Fibroblast of skin of abdomen (primary cell): ENCODE results near the gene CPSF4.
"Not testable (repeated sequence)": the region's sequence is repeated elsewhere in the genome, so short reads cannot be mapped to it uniquely, and the experiment has no call there.

Source experiments
- DNase-seq: peaks from one replicate; pipeline ENCODE4 v3.0.0-alpha.2; 2013

Gene CPSF4

DNA sequence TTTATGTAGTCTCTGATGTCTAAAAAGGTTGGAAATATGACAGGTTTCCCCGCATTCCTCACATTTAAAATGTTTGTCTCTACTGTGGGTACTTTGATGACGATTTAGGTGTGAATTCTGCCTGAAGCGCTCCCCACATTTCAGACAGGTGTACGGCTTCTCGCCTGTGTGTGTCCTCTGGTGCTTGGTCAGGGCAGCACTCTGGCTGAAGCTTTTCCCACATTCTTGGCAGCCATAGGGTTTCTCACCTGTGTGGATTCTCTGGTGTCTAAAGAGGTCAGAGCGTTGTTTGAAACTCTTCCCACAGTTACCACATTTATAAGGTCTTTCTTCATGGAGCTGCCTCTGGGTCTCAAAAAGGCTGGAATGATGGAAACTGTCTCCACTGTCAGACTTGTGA lies 55.1 kb downstream of the CPSF4 start:
- DNase-seq: no peak

DNA sequence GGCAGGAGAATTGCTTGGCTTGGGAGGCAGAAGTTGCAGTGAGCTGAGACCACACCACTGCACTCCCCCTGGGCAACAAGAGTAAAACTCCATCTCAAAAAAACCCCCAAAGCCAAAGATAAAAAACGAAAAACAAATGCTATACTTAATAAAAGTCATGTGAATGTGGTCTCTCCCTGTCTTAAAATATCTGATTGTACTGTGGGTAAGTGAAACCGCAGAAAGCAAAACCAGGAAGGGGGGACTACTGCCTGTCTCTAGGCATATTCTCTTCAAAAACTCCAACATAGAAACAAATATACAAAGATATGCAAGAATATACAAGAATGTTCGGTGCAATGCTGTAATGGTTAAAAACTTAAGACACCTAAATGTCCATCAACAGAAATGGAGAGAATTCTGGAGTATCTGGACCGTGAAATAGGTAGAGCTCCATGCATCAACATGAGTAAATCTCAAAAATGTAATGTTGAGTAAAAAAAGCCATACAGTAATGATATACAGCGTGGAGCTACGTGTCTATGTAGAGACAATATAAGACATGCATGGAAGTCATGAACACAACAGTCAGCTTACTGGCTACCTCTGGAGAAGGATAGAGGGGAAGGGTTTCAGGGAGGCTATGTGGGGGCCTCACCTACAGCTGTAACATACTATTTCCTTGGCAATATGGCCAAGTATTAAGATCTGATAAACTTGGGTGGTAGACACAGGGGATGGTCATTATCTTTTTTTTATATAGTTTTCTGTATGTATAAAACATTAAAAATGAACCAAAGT lies 59.2 kb downstream of the CPSF4 start:
- DNase-seq: no peak

DNA sequence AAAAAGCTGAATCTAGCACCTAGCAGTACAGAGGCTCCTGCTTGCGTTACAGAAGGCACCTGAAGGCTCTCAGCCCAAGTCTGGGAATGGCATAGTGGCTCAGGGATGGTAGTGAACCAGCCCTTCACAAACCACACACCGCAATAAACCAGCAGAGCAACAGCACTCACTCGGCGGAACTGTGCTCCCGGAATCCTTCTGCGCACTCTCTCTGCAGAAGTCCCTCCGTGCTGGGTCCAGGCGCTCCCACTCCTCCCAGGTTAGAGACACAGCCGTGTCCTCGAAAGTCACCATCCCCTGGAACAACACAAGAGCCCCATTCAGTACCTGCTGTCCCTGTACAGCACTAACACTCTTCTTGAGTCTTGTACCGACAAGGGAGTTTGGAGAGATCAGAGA lies 59.8 kb downstream of the CPSF4 start:
- DNase-seq: no peak

DNA sequence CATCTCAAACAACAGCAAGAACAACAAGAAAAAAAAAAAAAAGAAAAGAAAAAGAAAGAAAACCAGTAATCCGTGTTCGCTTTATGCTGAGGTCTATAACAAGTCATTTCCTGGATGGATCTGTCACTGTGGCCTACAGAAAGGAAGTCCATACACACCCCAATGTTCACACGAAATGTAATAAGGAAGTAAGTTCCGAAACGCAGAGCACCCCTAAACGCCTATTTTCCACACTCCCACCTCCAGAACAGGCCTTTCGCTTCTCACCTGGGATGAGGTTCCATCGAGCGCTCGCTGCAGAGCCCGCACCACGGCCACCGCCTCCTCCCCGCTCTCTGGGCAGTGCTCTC lies 60.6 kb downstream of the CPSF4 start:
- no peak for DNase-seq

DNA sequence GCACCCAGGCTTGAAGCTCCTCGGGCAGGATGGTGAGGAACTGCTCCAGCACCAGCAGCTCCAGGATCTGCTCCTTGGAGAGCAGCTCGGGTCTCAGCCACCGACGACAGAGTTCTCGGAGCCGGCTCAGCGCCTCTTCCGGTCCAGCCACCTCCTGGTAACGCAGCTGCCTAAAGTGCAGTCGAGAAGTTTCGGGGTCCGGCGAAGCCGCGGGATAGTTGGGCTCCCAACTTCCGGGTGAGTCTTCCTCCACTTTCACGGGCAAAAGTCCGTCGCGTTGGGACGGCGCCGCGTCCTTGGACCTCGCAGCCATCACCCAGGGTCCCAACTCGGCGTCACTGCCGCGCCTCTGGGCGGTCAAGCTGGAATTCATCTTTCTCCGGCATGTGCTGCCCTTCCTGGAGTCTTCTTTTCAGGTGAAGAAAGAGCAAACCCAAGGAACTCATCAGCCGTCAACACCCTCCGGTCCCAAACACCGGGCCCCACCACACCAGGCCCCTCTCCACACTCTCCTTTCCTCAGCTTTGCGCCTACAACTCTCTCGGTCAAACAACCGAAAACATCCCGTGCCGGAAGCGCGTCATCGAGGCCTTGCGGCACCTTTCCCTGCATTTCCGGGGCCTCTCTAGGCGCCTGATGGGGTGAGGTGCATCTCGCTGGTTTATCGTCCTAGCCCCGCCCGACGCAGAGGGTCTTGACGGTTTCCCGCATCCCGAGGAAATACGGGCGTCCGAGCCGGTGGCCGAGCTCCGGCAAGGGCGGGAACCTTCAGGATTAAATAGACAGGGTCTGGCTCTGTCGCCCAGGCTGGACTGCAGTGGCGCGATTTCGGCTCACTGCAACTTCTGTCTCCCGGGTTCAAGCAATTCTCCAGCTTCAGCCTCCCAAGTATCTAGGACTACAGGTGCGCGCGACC lies 61.2 kb downstream of the CPSF4 start, which contains the start of gene ZNF394:
Gene ZNF394 (minus strand): TSS at position 561 of the 916 bp plus-strand sequence. CDS start 188 bp downstream, at position 373.
- DNase-seq: peak; percentile 92

DNA sequence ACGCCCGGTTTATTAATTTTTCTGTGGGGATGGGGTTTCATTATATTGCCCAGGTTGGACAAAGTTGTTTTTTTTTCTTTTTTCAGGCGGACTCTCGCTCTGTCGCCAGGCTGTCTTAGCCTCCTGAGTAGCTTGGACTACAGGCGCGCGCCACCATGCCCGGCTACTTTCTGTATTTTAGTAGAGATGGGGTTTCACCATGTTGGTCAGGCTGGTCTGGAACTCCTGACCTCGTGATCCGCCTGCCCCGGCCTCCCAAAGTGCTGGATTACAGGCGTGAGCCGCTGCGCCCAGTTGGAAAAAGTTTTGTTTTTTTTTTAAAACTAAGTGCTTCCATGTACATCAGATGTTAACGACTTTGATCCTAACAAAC lies 61.9 kb downstream of the CPSF4 start:
- DNase-seq: no peak

DNA sequence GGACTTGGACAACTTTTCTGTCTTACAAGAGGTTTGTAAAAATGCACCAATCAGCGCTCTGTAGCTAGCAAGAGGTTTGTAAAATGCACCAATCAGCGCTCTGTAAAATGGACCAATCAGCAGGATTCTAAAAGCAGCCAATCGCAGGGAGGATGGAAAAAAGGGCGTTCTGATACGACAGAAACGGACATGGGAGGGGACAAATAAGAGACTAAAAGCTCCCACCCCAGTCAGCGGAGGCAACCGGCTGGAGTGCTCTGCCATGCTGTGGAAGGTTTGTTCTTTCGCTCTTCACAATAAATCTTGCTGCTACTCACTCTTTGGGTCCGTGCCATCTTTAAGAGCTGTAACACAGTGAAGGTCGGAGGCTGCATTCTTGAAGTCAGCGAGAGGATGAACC lies 62.5 kb downstream of the CPSF4 start:
- not testable (repeated sequence) for DNase-seq

DNA sequence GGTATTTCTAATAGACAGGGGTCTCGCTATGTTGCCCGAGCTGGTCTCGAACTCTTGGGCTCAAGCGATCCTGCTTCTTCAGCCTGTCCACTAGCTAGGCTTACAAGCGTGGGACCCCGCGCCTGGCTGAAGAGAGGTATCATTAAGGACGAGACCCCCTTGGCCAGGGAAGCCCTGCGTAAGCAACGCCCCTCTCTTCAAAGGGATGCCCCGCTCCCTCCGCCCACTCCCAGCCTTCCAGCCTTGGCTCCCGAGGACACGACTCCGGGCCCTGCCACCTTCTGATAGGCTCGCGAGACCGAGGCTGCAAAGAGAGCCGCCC lies 65.5 kb downstream of the CPSF4 start:
- DNase-seq: no peak

DNA sequence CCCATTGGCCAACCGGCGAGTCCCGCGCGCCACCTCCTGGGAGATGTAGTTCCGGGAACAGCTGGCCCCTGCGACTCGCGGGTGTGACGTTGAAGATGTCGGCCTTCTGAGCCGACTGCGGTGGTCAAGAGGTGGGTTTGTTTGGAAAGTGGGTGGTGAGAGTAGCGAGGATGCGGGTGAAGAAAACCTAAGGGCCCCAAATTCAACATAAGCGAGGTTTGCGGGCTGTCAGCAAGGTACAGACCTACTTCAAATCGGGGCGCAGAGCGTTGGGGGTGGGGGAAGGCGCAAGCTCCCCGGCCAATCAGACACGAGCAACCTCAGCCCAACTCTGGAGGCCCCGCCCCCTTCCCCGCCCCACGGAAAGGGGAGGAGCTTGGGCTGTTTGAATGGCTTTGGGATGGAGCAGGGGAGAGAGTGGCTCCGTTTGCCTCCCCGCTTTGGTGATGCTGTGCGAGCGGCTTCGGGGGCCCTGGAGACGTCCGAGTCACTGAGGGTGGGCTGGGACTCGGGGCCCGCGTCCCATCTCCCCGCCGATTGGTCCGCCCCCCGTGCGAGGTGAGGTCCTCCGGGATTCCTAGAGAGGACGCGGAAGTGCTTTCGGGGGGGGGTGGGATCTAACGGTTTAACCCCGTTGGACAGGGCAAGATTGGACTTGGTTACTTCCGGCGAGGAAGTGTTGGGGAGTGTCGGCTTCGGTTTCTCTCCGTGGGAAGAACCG lies 66.0 kb downstream of the CPSF4 start, which contains the start of gene ZKSCAN5:
Gene ZKSCAN5 (plus strand): TSS at position 60 of the 721 bp plus-strand sequence. CDS start 1,383 bp downstream, outside the sequence.
- DNase-seq: peak; percentile 98

DNA sequence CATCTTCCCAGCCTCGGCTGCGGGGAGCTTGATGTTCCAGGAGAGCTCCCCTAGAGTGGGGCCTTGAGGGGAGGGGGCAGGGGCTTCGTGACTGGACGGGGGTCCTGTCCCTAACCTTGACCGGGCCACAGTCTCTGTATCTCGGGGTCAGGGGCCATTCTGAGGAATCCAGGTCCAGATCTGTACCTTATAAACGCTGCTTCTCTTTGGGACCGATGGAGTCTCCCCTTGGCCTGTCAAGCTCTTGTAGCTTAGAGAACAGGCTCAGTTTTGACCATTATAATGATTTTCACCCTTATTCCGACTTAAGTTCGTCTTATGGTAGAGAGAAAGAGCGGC lies 66.5 kb downstream of the CPSF4 start:
- no peak for DNase-seq
